ENCODE measurements around the gene ECI2.

DNA sequence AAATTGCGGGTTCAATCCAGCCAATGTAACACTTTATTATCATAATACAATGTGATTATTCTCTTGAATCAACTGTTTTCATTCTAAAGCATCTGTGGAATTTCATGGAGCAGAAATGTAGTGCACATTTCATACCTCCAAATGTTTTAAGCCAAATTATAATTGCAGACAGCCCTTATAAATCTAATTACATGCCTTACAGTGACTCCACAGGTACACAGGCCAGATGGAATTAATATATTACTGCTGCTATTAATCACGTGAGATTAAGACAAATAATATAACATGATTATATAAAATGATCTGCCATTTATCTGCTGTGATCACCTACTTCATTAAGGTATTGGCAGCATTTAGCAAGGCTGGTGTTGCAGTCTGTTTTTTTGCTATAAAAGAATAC lies 9.7 kb upstream of the ECI2 start:
- TF ChIP-seq, protein P1, sequence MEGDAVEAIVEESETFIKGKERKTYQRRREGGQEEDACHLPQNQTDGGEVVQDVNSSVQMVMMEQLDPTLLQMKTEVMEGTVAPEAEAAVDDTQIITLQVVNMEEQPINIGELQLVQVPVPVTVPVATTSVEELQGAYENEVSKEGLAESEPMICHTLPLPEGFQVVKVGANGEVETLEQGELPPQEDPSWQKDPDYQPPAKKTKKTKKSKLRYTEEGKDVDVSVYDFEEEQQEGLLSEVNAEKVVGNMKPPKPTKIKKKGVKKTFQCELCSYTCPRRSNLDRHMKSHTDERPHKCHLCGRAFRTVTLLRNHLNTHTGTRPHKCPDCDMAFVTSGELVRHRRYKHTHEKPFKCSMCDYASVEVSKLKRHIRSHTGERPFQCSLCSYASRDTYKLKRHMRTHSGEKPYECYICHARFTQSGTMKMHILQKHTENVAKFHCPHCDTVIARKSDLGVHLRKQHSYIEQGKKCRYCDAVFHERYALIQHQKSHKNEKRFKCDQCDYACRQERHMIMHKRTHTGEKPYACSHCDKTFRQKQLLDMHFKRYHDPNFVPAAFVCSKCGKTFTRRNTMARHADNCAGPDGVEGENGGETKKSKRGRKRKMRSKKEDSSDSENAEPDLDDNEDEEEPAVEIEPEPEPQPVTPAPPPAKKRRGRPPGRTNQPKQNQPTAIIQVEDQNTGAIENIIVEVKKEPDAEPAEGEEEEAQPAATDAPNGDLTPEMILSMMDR (IDR thresholded peaks at IDR 0.05), result no peak
- no peak for TF ChIP-seq POLR2A (IDR thresholded peaks at IDR 0.05)

All from Peyer's patch (tissue), 4 donors.